Measurements from ENCODE around the gene FAM136A. TPM values are rescaled to one million over a fixed set of nuclear protein-coding genes. Genes with fewer than 3 reads are reported as not detected.

The FAM136A gene
- polyA plus RNA-seq, 1 experiment, result 22.9 TPM

DNA sequence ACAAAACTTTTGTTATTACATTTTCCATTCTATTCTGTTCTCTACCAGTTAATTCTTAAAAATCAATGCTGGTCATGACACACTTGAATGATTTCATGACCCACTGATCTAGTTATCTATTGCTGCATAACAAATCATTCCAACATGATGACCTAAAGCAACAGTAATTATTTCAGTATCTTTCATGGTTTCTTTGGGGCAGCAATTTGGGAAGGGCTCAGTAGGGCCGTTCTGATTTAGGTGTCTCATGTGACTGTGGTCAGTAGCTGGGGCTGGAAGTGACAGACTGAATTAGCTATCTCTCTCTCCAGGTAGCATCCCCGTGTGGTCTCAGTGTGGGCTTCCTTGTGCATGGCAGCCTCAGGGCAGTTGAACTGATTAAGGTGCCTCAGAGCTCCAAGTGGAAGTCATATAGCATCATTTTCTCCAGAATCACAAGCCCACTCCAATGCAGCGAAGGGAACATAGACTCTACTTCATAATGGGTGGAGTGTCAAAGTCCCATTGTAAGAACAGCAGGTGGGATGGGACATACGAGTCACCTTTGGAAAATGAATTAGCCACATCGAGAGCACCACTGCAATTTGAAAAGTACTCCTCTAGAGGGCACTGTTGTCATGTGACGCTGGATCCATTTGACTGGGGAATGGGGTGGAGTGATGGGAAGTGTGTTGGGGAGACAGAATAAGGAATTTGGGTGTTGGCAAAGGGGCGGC is 39.1 kb upstream of the FAM136A start:
- ChIA-PET CTCF (interaction anchor here (0.6 to 6.0 kb wide), 28 partner anchors 8 to 329 kb away, joined by 3 to 131 read pairs (median 4); no protein-coding TSS in a partner anchor), POLR2A (no interaction called here)
- no peak for DNase-seq (ENCODE audit: low read depth)
- Histone ChIP-seq H3K36me3 (ENCODE audit: control insufficient read depth, insufficient read depth, low read length) (no peaks in the 10 kb centered on the region), H3K27me3 (ENCODE audit: control insufficient read depth, insufficient read depth, low read length) (no peaks in the 10 kb centered on the region), H3K4me3 (ENCODE audit: low read depth, low read length) (no peak overlapping the region)
- TF ChIP-seq, protein P1, sequence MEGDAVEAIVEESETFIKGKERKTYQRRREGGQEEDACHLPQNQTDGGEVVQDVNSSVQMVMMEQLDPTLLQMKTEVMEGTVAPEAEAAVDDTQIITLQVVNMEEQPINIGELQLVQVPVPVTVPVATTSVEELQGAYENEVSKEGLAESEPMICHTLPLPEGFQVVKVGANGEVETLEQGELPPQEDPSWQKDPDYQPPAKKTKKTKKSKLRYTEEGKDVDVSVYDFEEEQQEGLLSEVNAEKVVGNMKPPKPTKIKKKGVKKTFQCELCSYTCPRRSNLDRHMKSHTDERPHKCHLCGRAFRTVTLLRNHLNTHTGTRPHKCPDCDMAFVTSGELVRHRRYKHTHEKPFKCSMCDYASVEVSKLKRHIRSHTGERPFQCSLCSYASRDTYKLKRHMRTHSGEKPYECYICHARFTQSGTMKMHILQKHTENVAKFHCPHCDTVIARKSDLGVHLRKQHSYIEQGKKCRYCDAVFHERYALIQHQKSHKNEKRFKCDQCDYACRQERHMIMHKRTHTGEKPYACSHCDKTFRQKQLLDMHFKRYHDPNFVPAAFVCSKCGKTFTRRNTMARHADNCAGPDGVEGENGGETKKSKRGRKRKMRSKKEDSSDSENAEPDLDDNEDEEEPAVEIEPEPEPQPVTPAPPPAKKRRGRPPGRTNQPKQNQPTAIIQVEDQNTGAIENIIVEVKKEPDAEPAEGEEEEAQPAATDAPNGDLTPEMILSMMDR (IDR thresholded peaks at IDR 0.05; ENCODE audit: insufficient read depth, low read depth, low read length), result peak; percentile 82

GRCh38 chr2:70340075-70340474 is 38.2 kb upstream of the FAM136A start:
- CTCF ChIA-PET, result interaction anchor here (0.8 to 6.0 kb wide), 14 partner anchors 10 to 305 kb away, joined by 3 to 131 read pairs (median 8); no protein-coding TSS in a partner anchor
- TF ChIP-seq, protein P1 (IDR thresholded peaks at IDR 0.05; ENCODE audit: insufficient read depth, low read depth, low read length), result no peak
- H3K27me3 ChIP-seq (ENCODE audit: control insufficient read depth, insufficient read depth, low read length), result no peaks in the 10 kb centered on the region
- DNase-seq (ENCODE audit: low read depth), result no peak
- H3K36me3 ChIP-seq (ENCODE audit: control insufficient read depth, insufficient read depth, low read length), result no peaks in the 10 kb centered on the region
- POLR2A ChIA-PET, result no interaction called here
- no peak overlapping the region for H3K4me3 ChIP-seq (ENCODE audit: low read depth, low read length)

DNA sequence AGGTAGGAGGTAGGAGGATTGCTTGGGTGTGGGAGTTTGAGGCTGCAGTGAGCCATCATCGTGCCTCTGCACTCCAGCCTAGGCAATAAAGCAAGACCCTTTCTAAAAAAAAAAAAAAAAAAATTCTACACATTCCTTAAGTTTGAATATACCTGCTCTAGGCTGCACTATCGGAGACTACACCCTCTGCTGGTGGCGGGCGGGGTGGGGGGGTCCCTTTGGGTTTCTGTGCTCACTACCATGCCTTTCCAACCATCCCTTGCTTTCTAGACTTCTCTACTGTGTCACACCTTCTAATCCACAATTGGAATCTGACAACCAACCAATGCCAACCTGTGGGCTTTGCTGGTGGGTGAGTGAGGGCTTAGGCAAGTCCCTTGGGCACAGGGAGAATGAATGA is 34.7 kb upstream of the FAM136A start:
- Histone ChIP-seq H3K36me3 (ENCODE audit: control insufficient read depth, insufficient read depth, low read length) (no peaks in the 10 kb centered on the region), H3K4me3 (ENCODE audit: low read depth, low read length) (no peak overlapping the region), H3K27me3 (ENCODE audit: control insufficient read depth, insufficient read depth, low read length) (no peaks in the 10 kb centered on the region; the same call in 1 of the 2 replicates)
- CTCF ChIA-PET, result interaction anchor here (0.6 to 4.0 kb wide), 4 partner anchors 8 to 311 kb away, joined by 3 to 26 read pairs (median 8); no protein-coding TSS in a partner anchor
- POLR2A ChIA-PET, result no interaction called here
- TF ChIP-seq, protein P1 (IDR thresholded peaks at IDR 0.05; ENCODE audit: insufficient read depth, low read depth, low read length), result no peak
- DNase-seq (ENCODE audit: low read depth), result no peak

DNA sequence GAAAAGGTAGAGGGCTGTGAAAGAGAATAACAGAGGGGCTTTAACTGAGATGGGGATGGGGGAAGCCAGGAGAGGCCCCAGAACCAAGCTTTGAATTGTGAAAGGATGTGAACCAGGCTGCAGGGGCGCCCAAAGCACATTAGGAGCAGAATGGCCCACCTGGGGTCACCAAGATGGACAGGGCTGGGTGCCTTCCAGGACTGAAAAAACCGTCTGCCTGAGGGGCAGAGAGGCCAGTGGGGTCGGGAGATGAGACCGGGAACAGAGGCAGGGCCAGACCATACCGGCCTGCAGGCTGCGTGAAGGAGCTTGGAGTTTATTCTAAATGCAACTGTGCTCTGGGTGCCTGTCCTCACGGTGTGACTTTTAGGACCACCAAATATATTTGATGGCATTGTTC is 29.1 kb upstream of the FAM136A start:
- Histone ChIP-seq H3K27me3 (ENCODE audit: control insufficient read depth, insufficient read depth, low read length) (no peaks in the 10 kb centered on the region; the same call in 1 of the 2 replicates), H3K36me3 (ENCODE audit: control insufficient read depth, insufficient read depth, low read length) (no peaks in the 10 kb centered on the region), H3K4me3 (ENCODE audit: low read depth, low read length) (no peak overlapping the region)
- CTCF ChIA-PET, result interaction anchor here (1.5 to 3.1 kb wide), 2 partner anchors 8 to 10 kb away, joined by 3 to 30 read pairs; no protein-coding TSS in a partner anchor
- POLR2A ChIA-PET, result no interaction called here
- TF ChIP-seq, protein P1 (IDR thresholded peaks at IDR 0.05; ENCODE audit: insufficient read depth, low read depth, low read length), result no peak
- no peak for DNase-seq (ENCODE audit: low read depth)

DNA sequence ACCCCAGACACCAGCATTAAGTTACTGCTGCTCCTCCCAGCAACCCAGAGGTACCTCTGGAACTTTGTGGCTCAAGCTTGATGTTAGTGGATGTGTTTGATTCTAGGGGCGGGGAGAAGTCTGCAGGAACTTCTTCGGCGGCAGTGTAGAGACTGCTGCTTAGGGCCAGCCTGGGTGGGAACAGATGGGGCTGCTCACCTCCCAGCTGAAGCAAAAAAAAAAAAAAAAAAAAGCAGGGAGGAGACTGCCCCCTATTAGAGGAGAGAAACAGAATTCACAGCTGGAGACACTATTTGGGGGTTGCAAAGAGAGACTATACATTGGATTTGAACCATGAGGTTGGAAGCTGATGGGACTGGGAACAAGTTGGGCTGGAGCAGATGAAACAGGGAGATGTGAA is 28.6 kb upstream of the FAM136A start:
- ChIA-PET CTCF (interaction anchor here (1.5 to 3.1 kb wide), 2 partner anchors 9 to 11 kb away, joined by 3 to 30 read pairs; no protein-coding TSS in a partner anchor), POLR2A (interaction anchor here (0.6 kb wide), 1 partner anchor 350 kb away, joined by 3 read pairs; no protein-coding TSS in a partner anchor)
- Histone ChIP-seq H3K36me3 (ENCODE audit: control insufficient read depth, insufficient read depth, low read length) (no peaks in the 10 kb centered on the region), H3K27me3 (ENCODE audit: control insufficient read depth, insufficient read depth, low read length) (no peaks in the 10 kb centered on the region; the same call in 1 of the 2 replicates), H3K4me3 (ENCODE audit: low read depth, low read length) (no peak overlapping the region)
- TF ChIP-seq, protein P1 (IDR thresholded peaks at IDR 0.05; ENCODE audit: insufficient read depth, low read depth, low read length), result no peak
- no peak for DNase-seq (ENCODE audit: low read depth)
